B cell (primary cell): ENCODE measurements around the gene CFAP74. TPM values are rescaled to one million over a fixed set of nuclear protein-coding genes. Genes with fewer than 3 reads are reported as not detected.

ENCODE experiments used
- ATAC-seq: fragments of 200-7000 bp; cut with Tn5 transposase; one replicate; pipeline ENCODE4 v1.10.0; 2021; ENCODE audit warnings: low read depth, mild to moderate bottlenecking, moderate number of reproducible peaks, moderate library complexity
- CTCF ChIA-PET: fragments of 350-600 bp; sonication (Branson Sonifier 250); formaldehyde crosslinking; loops from one replicate; lab custom pipeline; 2021; ENCODE audit warnings: antibody characterized with exemption, inconsistent platforms; lab: Charles Lee
- POLR2A ChIA-PET: fragments of 350-600 bp; sonication (Branson Sonifier 250); formaldehyde crosslinking; loops from one replicate; lab custom pipeline; 2021; ENCODE audit warnings: antibody characterized with exemption; lab: Charles Lee
- DNase-seq: peaks from one replicate; pipeline ENCODE4 v3.0.0; 2013
- H2AFZ ChIP-seq: 2 replicates; pipeline ENCODE4 v1.6.1; 2012; ENCODE audit warnings: mild to moderate bottlenecking, low read depth, low read length; ENCODE audit not compliant: insufficient read depth, poor library complexity, severe bottlenecking
- H3K27ac ChIP-seq, 2 donors: 1 replicate in 1 of 2; 2 replicates in 1 of 2; pipeline ENCODE4 v1.5.1; 2012 to 2013; ENCODE audit warnings: low read length in 2 of 2, mild to moderate bottlenecking in 2 of 2, moderate library complexity in 1 of 2
- H3K27me3 ChIP-seq, 4 experiments: fragments of 200-600 bp in 1 of 4; sonication (generic) in 1 of 4; replicated peaks in 1 of 4; 1 replicate in 2 of 4; 2 replicates in 2 of 4; pipeline versions ENCODE4 v1.6.1 to v1.7.0; 2013 to 2016; ENCODE audit warnings: low read length in 3 of 4, mild to moderate bottlenecking in 2 of 4, mixed read lengths in 1 of 4, moderate library complexity in 1 of 4; ENCODE audit not compliant: insufficient read depth in 4 of 4, control insufficient read depth in 3 of 4; ENCODE audit errors: control extremely low read depth in 1 of 4
- H3K36me3 ChIP-seq, 2 experiments: replicated peaks in 1 of 2; 1 replicate in 1 of 2; 2 replicates in 1 of 2; pipeline versions ENCODE4 v1.6.1 to v1.7.1; 2013; ENCODE audit warnings: low read length in 1 of 2; ENCODE audit not compliant: insufficient read depth in 2 of 2, control insufficient read depth in 1 of 2; ENCODE audit errors: control extremely low read depth in 1 of 2, extremely low read depth in 1 of 2
- H3K4me1 ChIP-seq, 2 donors: fragments of 200-600 bp in 1 of 2; sonication (generic) in 1 of 2; 1 replicate in 1 of 2; 2 replicates in 1 of 2; pipeline versions ENCODE4 v1.5.1 to v1.6.1; 2013 to 2017; ENCODE audit warnings: low read length in 2 of 2; ENCODE audit not compliant: control insufficient read depth in 2 of 2, insufficient read depth in 2 of 2
- H3K4me2 ChIP-seq: replicated peaks from 2 replicates; pipeline ENCODE3; 2012; ENCODE audit warnings: mild to moderate bottlenecking, low read depth, low read length; ENCODE audit not compliant: poor library complexity, severe bottlenecking
- H3K4me3 ChIP-seq, 5 experiments: fragments of 200-600 bp in 1 of 5; sonication (generic) in 1 of 5; 1 replicate in 3 of 5; 2 replicates in 2 of 5; pipeline versions ENCODE4 v1.5.1 to v1.7.0; 2011 to 2016; ENCODE audit warnings: low read length in 4 of 5, mild to moderate bottlenecking in 4 of 5, low read depth in 2 of 5, control low read depth in 1 of 5, moderate library complexity in 1 of 5; ENCODE audit not compliant: insufficient read depth in 1 of 5; ENCODE audit errors: control extremely low read depth in 1 of 5, extremely low read depth in 1 of 5
- H3K79me2 ChIP-seq: fragments of 200-600 bp; sonication (generic); one replicate; pipeline ENCODE4 v1.6.0; 2016; ENCODE audit warnings: low read length; ENCODE audit not compliant: control insufficient read depth, insufficient read depth
- H3K9ac ChIP-seq: fragments of 200-600 bp; sonication (generic); 2 replicates; pipeline ENCODE4 v1.6.1; 2017; ENCODE audit warnings: mild to moderate bottlenecking, low read length, moderate library complexity
- H3K9me3 ChIP-seq, 3 donors: one replicate each; pipeline versions ENCODE4 v1.6.1 to v1.7.1; 2013; ENCODE audit warnings: low read length in 2 of 3; ENCODE audit not compliant: control insufficient read depth in 2 of 3, insufficient read depth in 1 of 3; ENCODE audit errors: control extremely low read depth in 1 of 3
- H4K20me1 ChIP-seq: 2 replicates; pipeline ENCODE4 v1.6.0; 2012; ENCODE audit warnings: mild to moderate bottlenecking, low read length; ENCODE audit not compliant: insufficient read depth, control insufficient read depth, poor library complexity, severe bottlenecking
- H3K27ac Mint-ChIP-seq: one replicate; pipeline ENCODE4 v1.8.0; 2021; ENCODE audit warnings: mixed read lengths
- H3K27me3 Mint-ChIP-seq: one replicate; pipeline ENCODE4 v1.8.0; 2021; ENCODE audit warnings: mixed read lengths
- H3K4me1 Mint-ChIP-seq: one replicate; pipeline ENCODE4 v1.8.0; 2021; ENCODE audit warnings: mixed read lengths
- H3K4me3 Mint-ChIP-seq: one replicate; pipeline ENCODE4 v1.8.0; 2021; ENCODE audit warnings: mixed read lengths
- H3K9me3 Mint-ChIP-seq: one replicate; pipeline ENCODE4 v1.8.0; 2022; ENCODE audit warnings: mixed read lengths; ENCODE audit not compliant: insufficient read depth
- EZH2 ChIP-seq: IDR thresholded peaks from 2 replicates; pipeline ENCODE4 v1.6.1; 2012; ENCODE audit warnings: borderline replicate concordance, low read depth, mild to moderate bottlenecking, moderate library complexity, low read length; ENCODE audit not compliant: insufficient read depth, poor library complexity, severe bottlenecking
- WGBS: methylation state at CpG from one replicate; pipeline ENCODE4 v1.1.5; 2013; ENCODE audit warnings: missing lambda C conversion rate; ENCODE audit not compliant: insufficient coverage; 5-methylcytosine and 5-hydroxymethylcytosine counted together
- intact Hi-C: fragments of 100-400 bp; cut with micrococcal nuclease; formaldehyde crosslinking; loops from one replicate; pipeline ENCODE4 v1.10.0; 2022
- polyA plus RNA-seq: library from polyadenylated mRNA; depleted of rRNA; stranded (reverse); fragments of >200 nt; gene quantifications from 2 replicates; pipeline ENCODE4 v1.2.3, GENCODE V29; 2012
- total RNA-seq, 2 donors: library from RNA; stranded (reverse); fragments of 120-200 nt in 1 of 2; gene quantifications; 1 replicate in 1 of 2; 2 replicates in 1 of 2; pipeline versions ENCODE4 v1.2.3 to v1.2.4, GENCODE V29; 2013 to 2022
- TF ChIP-seq, protein P1 (sequence below): fragments of 200-600 bp; IDR thresholded peaks from one replicate; pipeline ENCODE4 v1.8.0; 2022; ENCODE audit warnings: antibody characterized with exemption, mild to moderate bottlenecking

The CFAP74 gene
- total and polyA plus RNA-seq, 2 donors (not counting 1 experiment from before 2014, with no cell fraction given), result not detected

DNA sequence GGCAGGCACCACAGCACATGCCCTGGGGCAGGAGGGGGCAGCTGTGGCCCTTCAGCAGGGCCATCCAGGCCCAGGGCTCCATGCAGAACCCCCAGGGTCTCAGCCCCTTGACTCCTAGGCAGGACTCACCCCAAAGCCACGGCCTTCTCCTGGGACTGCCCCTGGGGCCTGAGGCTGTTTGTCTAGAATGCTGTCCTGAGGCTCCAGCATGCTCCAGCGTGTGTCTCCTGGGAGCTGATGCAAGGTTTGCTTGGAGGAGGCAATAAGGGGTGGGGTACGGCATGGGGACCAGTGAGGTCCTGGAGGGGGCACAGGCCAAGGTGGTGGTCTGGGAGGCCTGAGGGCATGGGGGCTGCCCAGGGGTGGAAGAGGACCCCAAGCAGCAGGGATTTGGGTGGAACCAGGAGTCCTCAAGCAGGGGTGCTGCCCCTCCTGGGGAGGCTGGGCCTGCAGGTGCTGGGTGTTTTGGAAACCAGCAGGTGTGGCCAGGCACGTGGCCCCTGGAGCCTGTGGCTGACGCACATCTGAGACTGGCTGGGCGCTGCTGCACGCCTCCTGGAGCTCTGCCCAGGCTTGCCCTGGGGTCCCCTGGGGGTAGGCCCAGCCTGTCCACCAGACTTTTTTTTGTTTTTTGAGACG is 96.4 kb downstream of the CFAP74 start:
- ChIA-PET POLR2A (interaction anchor here (0.6 to 3.5 kb wide), 7 partner anchors 12 to 277 kb away, joined by 3 to 24 read pairs (median 5); partner anchors contain the start of genes NADK and TMEM52), CTCF (interaction anchor here (1.1 to 6.3 kb wide), 10 partner anchors 10 to 138 kb away, joined by 3 to 67 read pairs (median 14); partner anchors contain the start of gene NADK)
- H3K36me3 ChIP-seq, result no peaks in the 10 kb centered on the region
- peak overlapping the region; percentile 33 for H3K4me2 ChIP-seq
- H3K27me3 Mint-ChIP-seq, result no peaks in the 10 kb centered on the region
- peak; percentile 28 for ATAC-seq
- peak overlapping the region; percentile 10 to 30 for H3K27ac ChIP-seq
- intact Hi-C loops, result loop anchor here (5.0 kb wide), 2 partner anchors 65 to 290 kb away; no protein-coding TSS in a partner anchor
- 12% methylated on average over 8 of the region's 8 CpGs for WGBS
- H3K79me2 ChIP-seq, result peaks cover 26% of the 10 kb centered on the region
- peak; percentile 74 for DNase-seq
- H3K4me1 ChIP-seq, result peaks cover 23 to 34% of the 10 kb centered on the region in 2 donors
- H3K9ac ChIP-seq, result no peak overlapping the region
- no peak overlapping the region for H3K4me3 ChIP-seq
- TF ChIP-seq, protein P1, sequence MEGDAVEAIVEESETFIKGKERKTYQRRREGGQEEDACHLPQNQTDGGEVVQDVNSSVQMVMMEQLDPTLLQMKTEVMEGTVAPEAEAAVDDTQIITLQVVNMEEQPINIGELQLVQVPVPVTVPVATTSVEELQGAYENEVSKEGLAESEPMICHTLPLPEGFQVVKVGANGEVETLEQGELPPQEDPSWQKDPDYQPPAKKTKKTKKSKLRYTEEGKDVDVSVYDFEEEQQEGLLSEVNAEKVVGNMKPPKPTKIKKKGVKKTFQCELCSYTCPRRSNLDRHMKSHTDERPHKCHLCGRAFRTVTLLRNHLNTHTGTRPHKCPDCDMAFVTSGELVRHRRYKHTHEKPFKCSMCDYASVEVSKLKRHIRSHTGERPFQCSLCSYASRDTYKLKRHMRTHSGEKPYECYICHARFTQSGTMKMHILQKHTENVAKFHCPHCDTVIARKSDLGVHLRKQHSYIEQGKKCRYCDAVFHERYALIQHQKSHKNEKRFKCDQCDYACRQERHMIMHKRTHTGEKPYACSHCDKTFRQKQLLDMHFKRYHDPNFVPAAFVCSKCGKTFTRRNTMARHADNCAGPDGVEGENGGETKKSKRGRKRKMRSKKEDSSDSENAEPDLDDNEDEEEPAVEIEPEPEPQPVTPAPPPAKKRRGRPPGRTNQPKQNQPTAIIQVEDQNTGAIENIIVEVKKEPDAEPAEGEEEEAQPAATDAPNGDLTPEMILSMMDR, result no peak
- TF ChIP-seq EZH2, result no peak
- H2AFZ ChIP-seq, result no peak overlapping the region
- peak overlapping the region; percentile 74 for H3K27ac Mint-ChIP-seq
- peaks cover 0 to 15% (median 0%) of the 10 kb centered on the region in 3 donors for H3K9me3 ChIP-seq
- H3K27me3 ChIP-seq, result no peaks in the 10 kb centered on the region
- H3K4me1 Mint-ChIP-seq, result peaks cover 26% of the 10 kb centered on the region
- H3K9me3 Mint-ChIP-seq, result no peaks in the 10 kb centered on the region
- H3K4me3 Mint-ChIP-seq, result peak overlapping the region; percentile 75
- no peaks in the 10 kb centered on the region for H4K20me1 ChIP-seq
